Trophoblast cell (in vitro differentiated cells and primary cell): Measurements from ENCODE around the gene PLSCR3.

Experiments
- DNase-seq, 2 donors: peaks; one replicate each; pipeline ENCODE4 v3.0.0-alpha.2; 2016
- H2AFZ ChIP-seq: 2 replicates; pipeline ENCODE4 v1.6.1; 2013; ENCODE audit warnings: low read length, moderate library complexity, mild to moderate bottlenecking; ENCODE audit not compliant: insufficient read depth, poor library complexity
- H2AK5ac ChIP-seq: 2 replicates; pipeline ENCODE4 v1.6.1; 2013; ENCODE audit warnings: mild to moderate bottlenecking, low read length
- H2BK120ac ChIP-seq: 2 replicates; pipeline ENCODE4 v1.6.1; 2013; ENCODE audit warnings: low read length, mild to moderate bottlenecking, moderate library complexity; ENCODE audit not compliant: insufficient read depth, poor library complexity
- H2BK12ac ChIP-seq: 2 replicates; pipeline ENCODE4 v1.6.1; 2013; ENCODE audit warnings: mild to moderate bottlenecking, low read length, moderate library complexity
- H2BK5ac ChIP-seq: 2 replicates; pipeline ENCODE4 v1.6.1; 2013; ENCODE audit warnings: low read length, low read depth, moderate library complexity, mild to moderate bottlenecking; ENCODE audit not compliant: poor library complexity
- H3K14ac ChIP-seq: 2 replicates; pipeline ENCODE4 v1.6.1; 2013; ENCODE audit warnings: mild to moderate bottlenecking, low read length
- H3K18ac ChIP-seq: 2 replicates; pipeline ENCODE4 v1.6.1; 2013; ENCODE audit warnings: mild to moderate bottlenecking, low read length
- H3K23ac ChIP-seq: 2 replicates; pipeline ENCODE4 v1.6.1; 2013; ENCODE audit warnings: low read length
- H3K27ac ChIP-seq: 2 replicates; pipeline ENCODE4 v1.5.1; 2013; ENCODE audit warnings: low read depth, mild to moderate bottlenecking, inconsistent platforms, low read length, moderate library complexity
- H3K27me3 ChIP-seq: 2 replicates; pipeline ENCODE4 v1.6.1; 2013; ENCODE audit warnings: inconsistent platforms, mild to moderate bottlenecking, low read length, moderate library complexity; ENCODE audit not compliant: insufficient read depth
- H3K36me3 ChIP-seq, 2 experiments: 1 replicate in 1 of 2; 2 replicates in 1 of 2; pipeline ENCODE4 v1.6.1; 2013; ENCODE audit warnings: low read length in 2 of 2, mild to moderate bottlenecking in 2 of 2, moderate library complexity in 1 of 2; ENCODE audit not compliant: insufficient read depth in 2 of 2, control insufficient read depth in 1 of 2
- H3K4ac ChIP-seq: 2 replicates; pipeline ENCODE4 v1.6.1; 2013; ENCODE audit warnings: low read depth, mild to moderate bottlenecking, low read length, moderate library complexity
- H3K4me1 ChIP-seq, 2 experiments: 1 replicate in 1 of 2; 2 replicates in 1 of 2; pipeline ENCODE4 v1.6.1; 2013; ENCODE audit warnings: low read length in 2 of 2, mild to moderate bottlenecking in 2 of 2, moderate library complexity in 1 of 2; ENCODE audit not compliant: insufficient read depth in 2 of 2, control insufficient read depth in 1 of 2
- H3K4me2 ChIP-seq: 2 replicates; pipeline ENCODE4 v1.6.1; 2013; ENCODE audit warnings: inconsistent platforms, mild to moderate bottlenecking, low read length, moderate library complexity
- H3K4me3 ChIP-seq: 2 replicates; pipeline ENCODE4 v1.5.1; 2013; ENCODE audit warnings: mild to moderate bottlenecking, low read depth, low read length, inconsistent platforms
- H3K79me1 ChIP-seq: one replicate; pipeline ENCODE4 v1.6.1; 2013; ENCODE audit warnings: low read length
- H3K79me2 ChIP-seq: 2 replicates; pipeline ENCODE4 v1.6.1; 2013; ENCODE audit warnings: low read length, mild to moderate bottlenecking; ENCODE audit not compliant: control insufficient read depth, insufficient read depth, poor library complexity
- H3K9ac ChIP-seq: 2 replicates; pipeline ENCODE4 v1.6.1; 2013; ENCODE audit warnings: mild to moderate bottlenecking, low read length
- H3K9me3 ChIP-seq: 2 replicates; pipeline ENCODE4 v1.6.1; 2013; ENCODE audit warnings: low read depth, mild to moderate bottlenecking, control low read depth, inconsistent platforms, low read length; ENCODE audit not compliant: insufficient read depth
- H4K12ac ChIP-seq: 2 replicates; pipeline ENCODE4 v1.6.1; 2013; ENCODE audit warnings: low read depth, mild to moderate bottlenecking, low read length, moderate library complexity
- H4K8ac ChIP-seq: 2 replicates; pipeline ENCODE4 v1.6.1; 2013; ENCODE audit warnings: low read depth, mild to moderate bottlenecking, low read length, moderate library complexity
- H4K91ac ChIP-seq: one replicate; pipeline ENCODE4 v1.6.1; 2013; ENCODE audit warnings: low read depth, mild to moderate bottlenecking, low read length, moderate library complexity
- WGBS: extraction: QIAGEN DNeasy Blood & Tissue Kit; methylation state at CpG from one replicate; pipeline ENCODE4 v1.1.7; 2013; ENCODE audit warnings: missing lambda C conversion rate; ENCODE audit not compliant: insufficient read length, insufficient coverage; ENCODE audit errors: extremely low coverage; 5-methylcytosine and 5-hydroxymethylcytosine counted together

The PLSCR3 gene

DNA sequence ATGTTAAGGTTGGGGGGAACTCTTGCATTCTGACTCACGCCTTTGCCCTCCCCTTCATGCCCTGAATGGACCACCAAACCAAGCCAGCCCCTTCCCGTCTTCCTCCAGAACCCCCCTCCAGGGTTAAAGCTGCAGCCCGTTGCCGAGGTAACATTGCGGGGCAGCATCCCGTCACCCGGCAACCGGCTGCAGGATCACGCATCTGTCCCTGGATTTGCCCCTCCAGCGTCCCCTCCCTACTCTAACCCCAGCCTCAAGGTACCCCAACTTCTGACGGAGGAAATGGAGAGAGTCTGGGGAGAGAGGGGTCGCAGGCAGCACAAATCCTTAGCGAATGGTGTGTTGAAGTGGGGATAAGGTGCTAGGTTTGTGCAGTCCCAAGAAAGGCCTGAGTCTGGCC, 12.8 kb upstream of the PLSCR3 start:
- Histone ChIP-seq H3K4me1 (peaks cover 4 to 12% of the 10 kb centered on the region in 2 experiments), H2BK12ac (no peak overlapping the region), H3K4me2 (no peak overlapping the region), H3K27me3 (no peaks in the 10 kb centered on the region), H3K23ac (no peak overlapping the region), H3K14ac (no peak overlapping the region), H4K12ac (no peak overlapping the region), H4K8ac (no peak overlapping the region), H2AK5ac (no peak overlapping the region), H3K4ac (no peak overlapping the region), H3K9me3 (no peaks in the 10 kb centered on the region), H2AFZ (no peak overlapping the region), H3K27ac (no peak overlapping the region), H3K36me3 (peaks cover 17 to 18% of the 10 kb centered on the region in 2 experiments), H2BK5ac (no peak overlapping the region), H3K9ac (no peak overlapping the region), H3K4me3 (no peak overlapping the region), H3K79me1 (peaks cover 15% of the 10 kb centered on the region), H4K91ac (no peak overlapping the region), H2BK120ac (no peak overlapping the region), H3K79me2 (peaks cover 3% of the 10 kb centered on the region), H3K18ac (no peak overlapping the region)
- no CpG with 5 or more reads among the region's 13 CpGs for WGBS
- no peak for DNase-seq

DNA sequence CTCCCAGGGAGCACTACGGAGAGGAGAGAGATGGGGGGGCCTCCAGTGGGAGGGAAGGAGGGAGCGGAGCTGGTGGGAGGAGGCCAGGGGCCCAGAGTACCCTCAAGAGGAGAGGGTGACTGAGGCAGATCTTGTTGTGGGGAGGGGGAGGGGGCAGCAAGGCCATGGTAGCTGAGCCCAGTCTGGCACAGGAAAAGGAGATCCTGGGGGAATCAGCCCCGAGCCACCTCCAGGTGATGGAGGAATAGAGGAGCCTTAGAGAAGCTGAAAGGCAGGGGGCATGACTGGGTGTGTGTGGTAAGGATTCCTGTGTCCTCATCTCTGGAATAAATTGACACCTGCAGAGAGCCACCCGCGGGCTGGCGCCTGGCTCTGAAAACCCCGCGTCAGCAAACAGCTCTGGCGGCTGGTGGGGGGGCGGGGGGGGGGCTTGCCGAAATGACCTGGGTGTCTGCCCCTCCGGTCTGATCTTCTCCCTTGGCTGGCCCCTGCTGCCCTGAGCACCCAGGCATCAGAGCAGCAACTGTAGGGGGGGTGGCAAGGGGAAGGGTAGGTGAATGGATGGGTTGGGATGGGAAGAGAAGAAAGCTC, 12.0 kb upstream of the PLSCR3 start:
- no peak overlapping the region for H4K91ac ChIP-seq
- H3K4ac ChIP-seq = no peak overlapping the region
- no peak overlapping the region for H3K23ac ChIP-seq
- no peak overlapping the region for H2AFZ ChIP-seq
- H3K4me2 ChIP-seq = no peak overlapping the region
- no peak overlapping the region for H3K27ac ChIP-seq
- peaks cover 17 to 18% of the 10 kb centered on the region in 2 experiments for H3K36me3 ChIP-seq
- no peak overlapping the region for H3K18ac ChIP-seq
- H3K4me1 ChIP-seq = peaks cover 4 to 12% of the 10 kb centered on the region in 2 experiments
- no peaks in the 10 kb centered on the region for H3K9me3 ChIP-seq
- H2BK120ac ChIP-seq = no peak overlapping the region
- no peak overlapping the region for H2AK5ac ChIP-seq
- no peak for DNase-seq
- H3K27me3 ChIP-seq = no peaks in the 10 kb centered on the region
- no peak overlapping the region for H2BK5ac ChIP-seq
- H3K79me2 ChIP-seq = peaks cover 3% of the 10 kb centered on the region
- H4K12ac ChIP-seq = no peak overlapping the region
- no peak overlapping the region for H3K14ac ChIP-seq
- no peak overlapping the region for H3K9ac ChIP-seq
- no peak overlapping the region for H3K4me3 ChIP-seq
- H4K8ac ChIP-seq = no peak overlapping the region
- no CpG with 5 or more reads among the region's 12 CpGs for WGBS
- H2BK12ac ChIP-seq = no peak overlapping the region
- peaks cover 15% of the 10 kb centered on the region for H3K79me1 ChIP-seq

DNA sequence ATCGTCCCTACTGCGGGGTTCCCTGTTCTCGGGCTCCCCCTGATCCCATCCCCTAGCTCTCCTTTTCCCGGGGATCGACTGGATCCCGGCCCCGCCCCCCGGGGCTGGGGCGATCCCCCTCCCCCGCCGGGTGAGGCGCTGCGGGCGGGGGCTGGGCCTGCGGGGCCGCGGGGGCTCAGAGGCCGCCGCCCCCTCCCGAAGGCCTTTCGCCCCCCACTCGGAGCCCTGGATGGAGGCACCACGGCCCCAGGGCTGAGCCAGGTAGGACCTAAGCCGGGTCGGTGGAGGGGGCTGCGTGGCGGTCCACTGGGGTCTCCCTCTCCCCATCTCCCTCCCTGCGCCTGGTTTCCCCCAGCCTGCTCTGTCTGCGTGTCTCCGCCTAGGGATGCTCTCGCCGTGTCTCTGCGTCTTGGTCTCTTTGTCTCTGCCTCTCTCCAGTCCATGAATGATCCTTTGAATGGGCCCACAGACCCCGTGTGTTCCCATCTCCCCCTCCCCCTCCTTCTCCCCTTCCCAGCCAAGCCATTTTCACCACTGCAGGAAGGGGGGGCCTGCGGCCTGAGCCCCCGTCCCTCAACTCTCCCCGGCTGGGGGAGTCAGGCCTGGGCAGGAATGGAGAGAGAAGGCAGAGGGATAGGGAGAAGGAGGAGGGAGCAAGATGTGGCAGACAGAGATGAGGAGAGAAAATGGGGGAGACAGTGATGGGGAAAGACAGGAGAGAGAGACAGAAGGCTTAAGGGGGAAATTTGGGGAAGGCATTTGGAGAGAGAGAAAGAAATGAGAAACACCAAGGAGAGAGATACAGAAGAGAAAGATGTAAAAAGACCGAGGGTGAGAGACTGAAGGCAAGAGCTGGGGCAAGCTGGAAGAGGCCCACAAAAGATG, 11.3 kb upstream of the PLSCR3 start:
- peak overlapping the region; percentile 70 for H4K91ac ChIP-seq
- WGBS = no CpG with 5 or more reads among the region's 38 CpGs
- H2BK120ac ChIP-seq = peak overlapping the region; percentile 62
- DNase-seq = no peak
- peaks cover 3% of the 10 kb centered on the region for H3K79me2 ChIP-seq
- peak overlapping the region; percentile 75 for H2AK5ac ChIP-seq
- H3K79me1 ChIP-seq = peaks cover 15% of the 10 kb centered on the region
- peak overlapping the region; percentile 53 for H3K14ac ChIP-seq
- H3K4me1 ChIP-seq = peaks cover 4 to 14% of the 10 kb centered on the region in 2 experiments
- peak overlapping the region; percentile 86 for H4K8ac ChIP-seq
- peak overlapping the region; percentile 15 for H3K4ac ChIP-seq
- H3K4me2 ChIP-seq = peak overlapping the region; percentile 71
- H2BK12ac ChIP-seq = no peak overlapping the region
- H2AFZ ChIP-seq = peak overlapping the region; percentile 89
- H3K9me3 ChIP-seq = no peaks in the 10 kb centered on the region
- peak overlapping the region; percentile 85 for H4K12ac ChIP-seq
- H3K36me3 ChIP-seq = peaks cover 17 to 18% of the 10 kb centered on the region in 2 experiments
- H3K9ac ChIP-seq = peak overlapping the region; percentile 12
- H3K27me3 ChIP-seq = no peaks in the 10 kb centered on the region
- no peak overlapping the region for H2BK5ac ChIP-seq
- no peak overlapping the region for H3K27ac ChIP-seq
- peak overlapping the region; percentile 79 for H3K4me3 ChIP-seq
- H3K18ac ChIP-seq = peak overlapping the region; percentile 96
- no peak overlapping the region for H3K23ac ChIP-seq

DNA sequence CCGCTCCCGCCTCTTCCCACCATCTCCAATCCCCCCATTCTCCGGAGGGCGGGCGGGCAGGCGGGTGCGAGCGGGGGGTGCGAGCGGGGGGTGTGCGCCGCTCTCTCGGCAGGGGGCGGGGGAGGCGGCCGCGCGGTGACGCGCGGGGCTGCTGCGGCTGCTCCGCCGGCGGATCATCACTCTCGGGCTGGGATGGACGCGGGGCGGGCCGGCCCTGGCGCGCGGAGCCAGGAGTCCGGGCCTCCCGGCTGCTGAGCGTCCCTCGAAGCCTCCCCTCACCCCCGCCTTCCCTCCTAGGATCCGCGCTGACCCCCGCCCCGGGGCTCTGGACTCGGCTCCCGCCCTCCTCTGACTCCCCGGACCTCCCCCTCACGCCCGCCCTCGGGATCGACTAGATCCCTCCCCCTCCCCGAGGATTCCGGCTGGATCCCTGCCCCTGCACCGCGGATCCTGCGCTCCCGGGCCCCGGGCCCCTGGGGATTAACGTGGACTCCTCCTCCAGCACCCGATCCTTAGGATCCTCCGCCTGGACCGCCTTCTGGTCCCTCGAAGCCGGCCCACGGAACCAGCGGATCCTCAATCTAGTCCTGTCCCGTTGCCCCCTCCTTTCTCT, 10.5 kb upstream of the PLSCR3 start:
- Histone ChIP-seq H3K79me2 (peaks cover 3% of the 10 kb centered on the region), H3K4me2 (peak overlapping the region; percentile 71), H3K27ac (peak overlapping the region; percentile 35), H2AK5ac (peak overlapping the region; percentile 53), H3K9ac (peak overlapping the region; percentile 12), H3K27me3 (no peaks in the 10 kb centered on the region), H3K4ac (peak overlapping the region; percentile 15), H4K12ac (peak overlapping the region; percentile 85), H3K79me1 (peaks cover 15% of the 10 kb centered on the region), H2BK5ac (no peak overlapping the region), H3K4me1 (peaks cover 6 to 14% of the 10 kb centered on the region in 2 experiments), H3K14ac (peak overlapping the region; percentile 53), H3K36me3 (peaks cover 12 to 15% of the 10 kb centered on the region in 2 experiments), H3K4me3 (peak overlapping the region; percentile 79), H2BK120ac (peak overlapping the region; percentile 62), H3K18ac (peak overlapping the region; percentile 96), H4K8ac (peak overlapping the region; percentile 86), H2BK12ac (no peak overlapping the region), H3K23ac (no peak overlapping the region), H3K9me3 (no peaks in the 10 kb centered on the region), H4K91ac (peak overlapping the region; percentile 70), H2AFZ (peak overlapping the region; percentile 89)
- peak in 1 of 2 donors; percentile 42 for DNase-seq
- WGBS = no CpG with 5 or more reads among the region's 65 CpGs
